Measurements from ENCODE around the gene HCFC2. TPM values are rescaled to one million over a fixed set of nuclear protein-coding genes. Genes with fewer than 3 reads are reported as not detected.
A peak's percentile ranks its signal among the peaks of the same experiment; 100 is the strongest.

HCFC2 gene
- total and polyA plus RNA-seq, 4 experiments from 2014 or later = 4.1 to 18.5 (median 13.4) TPM

GRCh38 chr12:104073699-104074098 is 9.4 kb downstream of the HCFC2 start:
- H3K4me3 ChIP-seq (ENCODE audit: low read length in 2 of 2) = no peak overlapping the region
- intact Hi-C loops (cut with micrococcal nuclease) = no loop called here
- no peak overlapping the region for H3K27ac Mint-ChIP-seq
- H3K27me3 Mint-ChIP-seq = no peaks in the 10 kb centered on the region
- no peak overlapping the region for H3K4me3 Mint-ChIP-seq
- DNase-seq = no peak
- H3K9me3 Mint-ChIP-seq = no peaks in the 10 kb centered on the region
- no peaks in the 10 kb centered on the region for H3K27me3 ChIP-seq (ENCODE audit: insufficient read depth, low read length)
- CTCF ChIA-PET (ENCODE audit: partially characterized antibody) = interaction anchor here (1.7 kb wide), 1 partner anchor 36 kb away, joined by 6 read pairs; no protein-coding TSS in a partner anchor
- H3K4me1 Mint-ChIP-seq = peaks cover 11 to 27% (median 18%) of the 10 kb centered on the region in 4 donors
- POLR2A ChIA-PET (ENCODE audit: partially characterized antibody) = interaction anchor here (2.3 kb wide), 1 partner anchor 9 kb away, joined by 8 read pairs; the partner anchor contains the start of gene HCFC2
- no peak overlapping the region for H3K27ac ChIP-seq (ENCODE audit: low read depth, low read length)
- peaks cover 2% of the 10 kb centered on the region for H3K36me3 ChIP-seq (ENCODE audit: insufficient read depth, low read length)
- H3K36me3 Mint-ChIP-seq = peaks cover 38 to 39% of the 10 kb centered on the region in 2 donors
- no peaks in the 10 kb centered on the region for H3K9me3 ChIP-seq (ENCODE audit: control insufficient read depth in 1 of 2, low read length in 2 of 2)
- no peaks in the 10 kb centered on the region for H3K4me1 ChIP-seq (ENCODE audit: insufficient read depth, low read length)

GRCh38 chr12:104079024-104079423 is 14.7 kb downstream of the HCFC2 start:
- Histone ChIP-seq H3K27me3 (ENCODE audit: insufficient read depth, low read length) (no peaks in the 10 kb centered on the region), H3K36me3 (ENCODE audit: insufficient read depth, low read length) (peaks cover 18% of the 10 kb centered on the region), H3K9me3 (ENCODE audit: control insufficient read depth in 1 of 2, low read length in 2 of 2) (no peaks in the 10 kb centered on the region), H3K27ac (ENCODE audit: low read depth, low read length) (no peak overlapping the region), H3K4me3 (ENCODE audit: low read length in 2 of 2) (no peak overlapping the region), H3K4me1 (ENCODE audit: insufficient read depth, low read length) (no peaks in the 10 kb centered on the region)
- ChIA-PET CTCF (ENCODE audit: partially characterized antibody) (interaction anchor here (1.3 kb wide), 1 partner anchor 30 kb away, joined by 7 read pairs; no protein-coding TSS in a partner anchor), POLR2A (ENCODE audit: partially characterized antibody) (no interaction called here)
- H3K4me1 Mint-ChIP-seq = peaks cover 6 to 20% (median 18%) of the 10 kb centered on the region in 4 donors
- no peak overlapping the region for H3K27ac Mint-ChIP-seq
- peaks cover 35 to 50% of the 10 kb centered on the region in 2 donors for H3K36me3 Mint-ChIP-seq
- H3K27me3 Mint-ChIP-seq = no peaks in the 10 kb centered on the region
- H3K9me3 Mint-ChIP-seq = no peaks in the 10 kb centered on the region
- DNase-seq = no peak
- H3K4me3 Mint-ChIP-seq = no peak overlapping the region
- intact Hi-C loops (cut with micrococcal nuclease) = no loop called here

- Histone ChIP-seq H3K36me3 (ENCODE audit: insufficient read depth, low read length) (peaks cover 24% of the 10 kb centered on the region), H3K27ac (ENCODE audit: low read depth, low read length) (no peak overlapping the region), H3K4me3 (ENCODE audit: low read length in 2 of 2) (no peak overlapping the region), H3K9me3 (ENCODE audit: control insufficient read depth in 1 of 2, low read length in 2 of 2) (no peaks in the 10 kb centered on the region), H3K27me3 (ENCODE audit: insufficient read depth, low read length) (no peaks in the 10 kb centered on the region), H3K4me1 (ENCODE audit: insufficient read depth, low read length) (no peaks in the 10 kb centered on the region)
- Mint-ChIP-seq H3K4me3 (no peak overlapping the region), H3K27me3 (no peaks in the 10 kb centered on the region), H3K27ac (peak overlapping the region in 1 of 7 donors; percentile 25), H3K4me1 (peaks cover 8 to 27% (median 16%) of the 10 kb centered on the region in 4 donors), H3K36me3 (peaks cover 44 to 60% of the 10 kb centered on the region in 2 donors), H3K9me3 (no peaks in the 10 kb centered on the region)
- DNase-seq = no peak
- CTCF ChIA-PET (ENCODE audit: partially characterized antibody) = interaction anchor here (1.4 kb wide), 1 partner anchor 28 kb away, joined by 4 read pairs; no protein-coding TSS in a partner anchor
- POLR2A ChIA-PET (ENCODE audit: partially characterized antibody) = no interaction called here
- intact Hi-C loops (cut with micrococcal nuclease) = no loop called here
These were observed 16.4 kb downstream of the HCFC2 start for GRCh38 chr12:104080764-104081163.

GRCh38 chr12:104083769-104084475 is 19.6 kb downstream of the HCFC2 start:
- CTCF ChIA-PET (ENCODE audit: partially characterized antibody) = interaction anchor here (1.9 kb wide), 1 partner anchor 25 kb away, joined by 5 read pairs; no protein-coding TSS in a partner anchor
- POLR2A ChIA-PET (ENCODE audit: partially characterized antibody) = no interaction called here
- no peak overlapping the region for H3K4me3 Mint-ChIP-seq
- H3K9me3 ChIP-seq (ENCODE audit: control insufficient read depth in 1 of 2, low read length in 2 of 2) = no peaks in the 10 kb centered on the region
- intact Hi-C loops (cut with micrococcal nuclease) = no loop called here
- H3K27ac ChIP-seq (ENCODE audit: low read depth, low read length) = no peak overlapping the region
- no peak for DNase-seq
- H3K27me3 Mint-ChIP-seq = no peaks in the 10 kb centered on the region
- no peaks in the 10 kb centered on the region for H3K27me3 ChIP-seq (ENCODE audit: insufficient read depth, low read length)
- no peaks in the 10 kb centered on the region for H3K4me1 ChIP-seq (ENCODE audit: insufficient read depth, low read length)
- peak overlapping the region in 4 of 7 donors; percentile 29 to 69 (median 52) for H3K27ac Mint-ChIP-seq
- peaks cover under 1 to 16% (median 3%) of the 10 kb centered on the region in 4 donors for H3K4me1 Mint-ChIP-seq
- H3K9me3 Mint-ChIP-seq = no peaks in the 10 kb centered on the region
- no peak overlapping the region for H3K4me3 ChIP-seq (ENCODE audit: low read length in 2 of 2)
- peaks cover 40 to 56% of the 10 kb centered on the region in 2 donors for H3K36me3 Mint-ChIP-seq
- H3K36me3 ChIP-seq (ENCODE audit: insufficient read depth, low read length) = peaks cover 40% of the 10 kb centered on the region

- DNase-seq = no peak
- CTCF ChIA-PET (ENCODE audit: partially characterized antibody) = interaction anchor here (3.3 kb wide), 1 partner anchor 18 kb away, joined by 23 read pairs; no protein-coding TSS in a partner anchor
- Mint-ChIP-seq H3K4me3 (no peak overlapping the region), H3K27me3 (no peaks in the 10 kb centered on the region), H3K9me3 (no peaks in the 10 kb centered on the region), H3K4me1 (peaks cover 0 to 7% (median 4%) of the 10 kb centered on the region in 4 donors), H3K27ac (peak overlapping the region in 1 of 7 donors; percentile 27), H3K36me3 (peaks cover 62 to 64% of the 10 kb centered on the region in 2 donors)
- no peak overlapping the region for H3K4me3 ChIP-seq (ENCODE audit: low read length in 2 of 2)
- H3K9me3 ChIP-seq (ENCODE audit: control insufficient read depth in 1 of 2, low read length in 2 of 2) = no peaks in the 10 kb centered on the region
- no peaks in the 10 kb centered on the region for H3K4me1 ChIP-seq (ENCODE audit: insufficient read depth, low read length)
- H3K27ac ChIP-seq (ENCODE audit: low read depth, low read length) = no peak overlapping the region
- POLR2A ChIA-PET (ENCODE audit: partially characterized antibody) = no interaction called here
- no peaks in the 10 kb centered on the region for H3K27me3 ChIP-seq (ENCODE audit: insufficient read depth, low read length)
- peaks cover 22% of the 10 kb centered on the region for H3K36me3 ChIP-seq (ENCODE audit: insufficient read depth, low read length)
- intact Hi-C loops (cut with micrococcal nuclease) = no loop called here
These were observed 26.4 kb downstream of the HCFC2 start for GRCh38 chr12:104090685-104091084.

GRCh38 chr12:104091136-104091535 is 26.8 kb downstream of the HCFC2 start:
- Mint-ChIP-seq H3K27me3 (no peaks in the 10 kb centered on the region), H3K4me1 (peaks cover 0 to 7% (median 4%) of the 10 kb centered on the region in 4 donors), H3K36me3 (peaks cover 61 to 62% of the 10 kb centered on the region in 2 donors), H3K4me3 (no peak overlapping the region), H3K9me3 (no peaks in the 10 kb centered on the region), H3K27ac (peak overlapping the region in 1 of 7 donors; percentile 27)
- no peak for DNase-seq
- POLR2A ChIA-PET (ENCODE audit: partially characterized antibody) = no interaction called here
- intact Hi-C loops (cut with micrococcal nuclease) = no loop called here
- Histone ChIP-seq H3K36me3 (ENCODE audit: insufficient read depth, low read length) (peaks cover 17% of the 10 kb centered on the region), H3K4me3 (ENCODE audit: low read length in 2 of 2) (no peak overlapping the region), H3K27ac (ENCODE audit: low read depth, low read length) (no peak overlapping the region), H3K9me3 (ENCODE audit: control insufficient read depth in 1 of 2, low read length in 2 of 2) (no peaks in the 10 kb centered on the region), H3K27me3 (ENCODE audit: insufficient read depth, low read length) (no peaks in the 10 kb centered on the region), H3K4me1 (ENCODE audit: insufficient read depth, low read length) (no peaks in the 10 kb centered on the region)
- CTCF ChIA-PET (ENCODE audit: partially characterized antibody) = interaction anchor here (3.3 kb wide), 1 partner anchor 17 kb away, joined by 23 read pairs; no protein-coding TSS in a partner anchor

GRCh38 chr12:104094284-104094683 is 30.0 kb downstream of the HCFC2 start:
- Mint-ChIP-seq H3K27ac (peak overlapping the region in 3 of 7 donors; percentile 1 to 48 (median 15)), H3K9me3 (no peaks in the 10 kb centered on the region), H3K36me3 (peaks cover 62 to 73% of the 10 kb centered on the region in 2 donors), H3K4me3 (no peak overlapping the region), H3K27me3 (no peaks in the 10 kb centered on the region), H3K4me1 (peaks cover 0 to 7% (median 4%) of the 10 kb centered on the region in 4 donors)
- ChIA-PET POLR2A (ENCODE audit: partially characterized antibody) (no interaction called here), CTCF (ENCODE audit: partially characterized antibody) (no interaction called here)
- H3K4me1 ChIP-seq (ENCODE audit: insufficient read depth, low read length) = no peaks in the 10 kb centered on the region
- no peak for DNase-seq
- no peak overlapping the region for H3K4me3 ChIP-seq (ENCODE audit: low read length in 2 of 2)
- H3K27me3 ChIP-seq (ENCODE audit: insufficient read depth, low read length) = no peaks in the 10 kb centered on the region
- H3K27ac ChIP-seq (ENCODE audit: low read depth, low read length) = no peak overlapping the region
- peaks cover 8% of the 10 kb centered on the region for H3K36me3 ChIP-seq (ENCODE audit: insufficient read depth, low read length)
- no peaks in the 10 kb centered on the region for H3K9me3 ChIP-seq (ENCODE audit: control insufficient read depth in 1 of 2, low read length in 2 of 2)
- intact Hi-C loops (cut with micrococcal nuclease) = no loop called here
